Measurements from ENCODE around the gene CNTFR. TPM values are rescaled to one million over a fixed set of nuclear protein-coding genes. Genes with fewer than 3 reads are reported as not detected.

CNTFR gene
- total and polyA plus RNA-seq, 12 donors, result 1.1 to 15.2 (median 3.8) TPM

GRCh38 chr9:34557426-34558321, 31.9 kb downstream of the CNTFR start:
- H3K4me1 ChIP-seq (replicated peaks in 1 of 2), result peaks cover 14 to 17% of the 10 kb centered on the region in 2 donors
- H3K9me3 ChIP-seq (replicated peaks in 1 of 3), result no peaks in the 10 kb centered on the region
- no peak overlapping the region for H3K27ac ChIP-seq
- H3K27me3 ChIP-seq, result no peaks in the 10 kb centered on the region
- no peaks in the 10 kb centered on the region for H3K36me3 ChIP-seq (replicated peaks in 1 of 2)
- 74 to 84% (median 76%) methylated on average over 17 to 19 of the region's 19 CpGs for WGBS, 4 donors
- no peak overlapping the region for H3K4me3 ChIP-seq
- TF ChIP-seq POLR2A (IDR thresholded peaks at IDR 0.05), result no peak
- TF ChIP-seq CTCF (IDR thresholded peaks at IDR 0.05), result no peak
- intact Hi-C loops (cut with DNase I), result no loop called here
- DNase-seq, result no peak

GRCh38 chr9:34556949-34557348, 32.6 kb downstream of the CNTFR start:
- H3K4me3 ChIP-seq, result no peak overlapping the region
- WGBS, 4 donors, result 67 to 78% (median 70%) methylated on average over 6 of the region's 6 CpGs
- peaks cover 14 to 17% of the 10 kb centered on the region in 2 donors for H3K4me1 ChIP-seq (replicated peaks in 1 of 2)
- TF ChIP-seq POLR2A (IDR thresholded peaks at IDR 0.05) (no peak), CTCF (IDR thresholded peaks at IDR 0.05) (no peak)
- H3K27ac ChIP-seq, result no peak overlapping the region
- H3K27me3 ChIP-seq, result no peaks in the 10 kb centered on the region
- no peaks in the 10 kb centered on the region for H3K36me3 ChIP-seq (replicated peaks in 1 of 2)
- no peaks in the 10 kb centered on the region for H3K9me3 ChIP-seq (replicated peaks in 1 of 3)
- intact Hi-C loops (cut with DNase I), result no loop called here
- DNase-seq, result no peak

- no peaks in the 10 kb centered on the region for H3K27me3 ChIP-seq
- H3K27ac ChIP-seq, result no peak overlapping the region
Measured at GRCh38 chr9:34555936-34556525, 33.5 kb downstream of the CNTFR start.

More at GRCh38 chr9:34555936-34556525, 33.5 kb downstream of the CNTFR start:
- TF ChIP-seq POLR2A (IDR thresholded peaks at IDR 0.05) (no peak), CTCF (IDR thresholded peaks at IDR 0.05) (no peak)
- no peaks in the 10 kb centered on the region for H3K36me3 ChIP-seq (replicated peaks in 1 of 2)
- no peaks in the 10 kb centered on the region for H3K9me3 ChIP-seq (replicated peaks in 1 of 3)
- no peak overlapping the region for H3K4me3 ChIP-seq
- no peak for DNase-seq
- intact Hi-C loops (cut with DNase I), result no loop called here
- peaks cover 14 to 17% of the 10 kb centered on the region in 2 donors for H3K4me1 ChIP-seq (replicated peaks in 1 of 2)
- WGBS, 4 donors, result 84 to 92% (median 90%) methylated on average over 9 to 13 of the region's 13 CpGs
